ENCODE measurements around the gene CAMTA1. TPM values are rescaled to one million over a fixed set of nuclear protein-coding genes. Genes with fewer than 3 reads are reported as not detected.

CAMTA1 gene
- total RNA-seq, 3 donors from 2014 or later: 73.4 to 114 (median 82.6) TPM

DNA sequence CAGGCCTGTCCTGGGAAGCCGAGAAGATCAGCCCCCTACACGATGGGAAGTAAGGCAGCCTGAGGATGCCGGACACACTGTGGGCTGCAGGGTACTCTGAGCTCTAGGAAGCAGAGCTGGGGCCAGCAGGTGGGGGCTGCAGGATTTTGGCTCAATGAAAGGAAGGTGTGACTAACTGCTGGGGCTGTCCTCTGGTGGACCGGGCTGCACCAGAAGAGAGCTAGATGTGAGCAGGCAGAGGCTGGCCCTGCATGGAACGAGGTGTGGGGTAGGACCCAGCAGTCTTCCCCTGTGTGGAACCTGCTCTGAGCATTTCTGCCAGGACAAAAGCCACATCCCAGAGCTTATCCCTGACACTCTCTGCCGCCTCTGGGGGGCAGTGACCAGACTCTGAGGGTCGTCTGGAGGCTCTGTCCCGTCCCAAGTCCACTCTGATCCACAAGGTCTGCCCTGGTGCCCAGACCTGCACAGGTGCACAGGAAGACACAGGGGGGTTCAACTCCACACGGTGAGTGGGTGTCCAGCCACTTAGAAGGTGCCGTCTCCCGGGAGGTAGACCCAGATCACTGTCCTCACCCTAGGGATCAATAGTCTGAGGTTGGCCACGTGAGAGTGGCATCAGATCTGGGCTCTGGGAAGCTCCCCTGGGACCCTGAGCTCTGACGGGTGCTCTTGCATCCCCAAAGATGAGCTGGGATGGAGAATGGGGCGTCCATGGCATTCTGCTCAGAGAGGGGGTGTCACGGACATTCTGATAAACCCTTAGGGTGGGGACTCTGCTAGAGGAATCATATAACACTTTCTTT, 798.2 kb downstream of the CAMTA1 start:
- no peaks in the 10 kb centered on the region for H3K4me1 ChIP-seq (ENCODE audit: low read depth)
- H3K4me3 ChIP-seq: no peak overlapping the region
- DNase-seq (peak in 1 of 3 donors; percentile 32), ATAC-seq (no peak)
- intact Hi-C loops (cut with DNase I, micrococcal nuclease): no loop called here
- H3K9me3 ChIP-seq: no peaks in the 10 kb centered on the region
- TF ChIP-seq, protein P1, sequence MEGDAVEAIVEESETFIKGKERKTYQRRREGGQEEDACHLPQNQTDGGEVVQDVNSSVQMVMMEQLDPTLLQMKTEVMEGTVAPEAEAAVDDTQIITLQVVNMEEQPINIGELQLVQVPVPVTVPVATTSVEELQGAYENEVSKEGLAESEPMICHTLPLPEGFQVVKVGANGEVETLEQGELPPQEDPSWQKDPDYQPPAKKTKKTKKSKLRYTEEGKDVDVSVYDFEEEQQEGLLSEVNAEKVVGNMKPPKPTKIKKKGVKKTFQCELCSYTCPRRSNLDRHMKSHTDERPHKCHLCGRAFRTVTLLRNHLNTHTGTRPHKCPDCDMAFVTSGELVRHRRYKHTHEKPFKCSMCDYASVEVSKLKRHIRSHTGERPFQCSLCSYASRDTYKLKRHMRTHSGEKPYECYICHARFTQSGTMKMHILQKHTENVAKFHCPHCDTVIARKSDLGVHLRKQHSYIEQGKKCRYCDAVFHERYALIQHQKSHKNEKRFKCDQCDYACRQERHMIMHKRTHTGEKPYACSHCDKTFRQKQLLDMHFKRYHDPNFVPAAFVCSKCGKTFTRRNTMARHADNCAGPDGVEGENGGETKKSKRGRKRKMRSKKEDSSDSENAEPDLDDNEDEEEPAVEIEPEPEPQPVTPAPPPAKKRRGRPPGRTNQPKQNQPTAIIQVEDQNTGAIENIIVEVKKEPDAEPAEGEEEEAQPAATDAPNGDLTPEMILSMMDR (IDR thresholded peaks at IDR 0.05): no peak
- H3K36me3 ChIP-seq (ENCODE audit: low read depth): no peaks in the 10 kb centered on the region

DNA sequence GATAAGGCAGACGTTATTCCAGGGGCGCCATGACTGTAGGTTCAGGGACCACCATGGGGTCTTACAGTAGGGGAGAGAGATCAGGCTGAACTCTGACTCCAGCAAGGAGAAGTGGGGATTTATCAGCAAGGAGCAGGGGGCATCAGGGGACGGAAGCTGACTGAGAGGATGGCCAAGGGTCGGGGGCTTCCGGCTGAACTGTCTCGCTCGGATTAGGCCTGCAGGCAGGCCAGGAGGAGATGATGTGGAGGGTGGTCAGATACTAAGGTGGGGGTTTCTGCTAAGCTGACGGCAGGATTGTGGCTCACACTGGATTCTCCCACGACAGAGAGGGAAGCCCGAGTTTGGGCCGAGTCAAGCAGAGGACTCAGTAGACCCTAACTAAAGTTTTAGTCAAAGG, 798.9 kb downstream of the CAMTA1 start:
- ATAC-seq: no peak

DNA sequence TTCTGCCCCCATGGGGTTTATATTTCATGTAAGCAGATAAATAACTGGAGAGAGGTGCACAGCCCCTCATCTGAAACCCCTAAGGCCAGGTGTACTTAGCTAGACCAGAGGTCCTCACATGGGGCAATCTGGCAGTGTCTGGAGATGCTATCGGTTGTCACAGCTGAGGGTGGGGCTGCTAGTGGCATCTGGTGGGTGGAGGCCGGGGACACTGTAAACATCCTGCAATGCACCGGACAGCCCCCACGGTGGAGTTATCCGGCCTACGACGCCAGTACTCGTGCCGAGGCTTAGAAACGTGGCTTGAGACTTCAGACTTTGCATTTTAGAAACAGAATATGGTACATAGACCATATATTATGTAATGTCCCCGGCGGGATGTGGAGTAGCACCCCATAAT, 799.4 kb downstream of the CAMTA1 start:
- Histone ChIP-seq H3K9me3 (no peaks in the 10 kb centered on the region), H3K4me3 (no peak overlapping the region), H3K4me1 (ENCODE audit: low read depth) (no peaks in the 10 kb centered on the region), H3K36me3 (ENCODE audit: low read depth) (no peaks in the 10 kb centered on the region)
- no peak for ATAC-seq
- intact Hi-C loops (cut with DNase I, micrococcal nuclease): no loop called here
- peak in 1 of 3 donors; percentile 9 for DNase-seq
- TF ChIP-seq, protein P1 (IDR thresholded peaks at IDR 0.05): no peak

More for the DNA sequence above, 798.9 kb downstream of the CAMTA1 start:
- TF ChIP-seq, protein P1 (IDR thresholded peaks at IDR 0.05): no peak
- no peaks in the 10 kb centered on the region for H3K9me3 ChIP-seq
- H3K4me3 ChIP-seq: no peak overlapping the region
- DNase-seq: peak in 1 of 3 donors; percentile 17
- intact Hi-C loops (cut with DNase I, micrococcal nuclease): no loop called here
- H3K36me3 ChIP-seq (ENCODE audit: low read depth): no peaks in the 10 kb centered on the region
- no peaks in the 10 kb centered on the region for H3K4me1 ChIP-seq (ENCODE audit: low read depth)

DNA sequence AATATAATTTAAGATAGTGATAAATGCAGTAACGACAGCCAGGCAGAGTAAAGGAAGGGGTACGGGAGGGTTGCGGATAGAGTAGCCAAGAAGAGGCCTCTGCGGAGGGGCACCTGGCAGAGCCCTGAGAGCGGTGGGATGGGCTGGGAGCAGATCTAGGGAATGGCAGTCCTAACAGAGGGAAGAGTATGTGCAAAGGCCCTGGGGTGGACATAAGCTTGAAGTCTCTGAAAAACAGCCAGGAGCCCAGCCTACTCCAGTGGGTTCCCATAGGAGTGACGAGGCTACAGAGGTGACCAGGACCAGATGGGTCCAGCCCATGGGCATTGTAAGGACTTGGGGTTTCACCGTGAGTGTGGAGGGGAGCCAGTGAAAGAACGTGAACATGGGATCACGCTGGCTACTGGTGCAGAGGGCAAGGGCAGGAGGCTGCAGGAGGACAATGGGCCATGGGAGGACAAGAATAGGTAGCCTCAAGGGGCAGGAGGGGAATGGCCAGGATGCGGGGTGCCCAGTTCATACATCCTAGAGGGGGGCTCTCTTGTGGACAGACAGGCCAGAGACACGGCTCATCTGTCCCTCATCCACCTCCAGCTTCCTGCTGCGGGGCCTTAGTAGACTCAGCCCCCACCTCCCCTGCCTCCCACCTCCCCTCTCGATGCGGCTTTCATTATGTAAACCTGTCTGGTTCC, 800.1 kb downstream of the CAMTA1 start:
- TF ChIP-seq, protein P1 (IDR thresholded peaks at IDR 0.05): no peak
- no peak overlapping the region for H3K4me3 ChIP-seq
- H3K4me1 ChIP-seq (ENCODE audit: low read depth): no peaks in the 10 kb centered on the region
- no peaks in the 10 kb centered on the region for H3K36me3 ChIP-seq (ENCODE audit: low read depth)
- H3K9me3 ChIP-seq: no peaks in the 10 kb centered on the region
- ATAC-seq (no peak), DNase-seq (peak in 1 of 3 donors; percentile 17)
- intact Hi-C loops (cut with DNase I, micrococcal nuclease): no loop called here

DNA sequence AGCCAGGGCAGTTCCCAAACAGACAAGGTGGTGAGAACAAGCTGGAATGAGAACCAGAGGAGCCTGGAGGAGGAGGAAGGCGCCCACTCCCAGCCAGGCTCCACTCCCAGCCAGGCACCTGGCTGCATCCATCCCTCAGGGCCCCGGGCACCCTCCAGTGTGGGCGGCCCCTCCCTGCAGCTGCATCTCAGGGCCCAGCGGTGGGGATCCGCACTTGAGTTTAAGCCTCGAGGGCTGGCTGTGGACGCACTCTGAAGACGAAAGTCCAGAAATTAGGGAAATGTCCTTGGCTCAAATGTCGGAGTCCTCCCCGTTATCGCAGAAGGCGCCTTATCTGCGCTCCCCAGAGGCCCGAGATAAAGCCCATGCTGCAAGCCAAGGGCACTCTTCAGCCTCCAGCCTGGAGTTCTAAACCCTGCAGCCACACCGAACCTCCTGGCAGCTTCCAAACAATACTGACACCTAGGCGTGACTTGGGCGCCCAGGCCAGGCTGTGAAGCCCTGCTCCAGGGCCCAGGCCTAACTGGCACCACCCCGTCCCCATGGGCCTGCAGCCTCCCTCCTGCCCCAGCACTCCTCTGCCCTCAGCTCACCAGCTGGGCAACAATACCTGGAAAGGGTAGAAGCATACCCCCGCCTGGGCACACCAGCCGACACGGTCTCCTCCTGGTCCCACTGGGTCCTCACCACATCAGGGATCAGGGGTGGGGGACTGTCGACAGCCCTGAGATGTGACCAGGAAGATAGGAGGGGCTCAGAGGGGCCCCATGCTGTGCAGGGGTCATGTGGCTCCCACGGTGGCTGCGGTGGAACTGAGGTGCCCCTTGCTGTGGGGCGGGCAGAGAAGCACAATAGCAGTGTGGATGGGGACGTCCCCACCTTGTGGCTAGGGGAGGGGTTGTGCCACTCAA, 801.0 kb downstream of the CAMTA1 start:
- DNase-seq (peak in 1 of 3 donors; percentile 34), ATAC-seq (no peak)
- Histone ChIP-seq H3K36me3 (ENCODE audit: low read depth) (no peaks in the 10 kb centered on the region), H3K9me3 (no peaks in the 10 kb centered on the region), H3K4me3 (no peak overlapping the region), H3K4me1 (ENCODE audit: low read depth) (no peaks in the 10 kb centered on the region)
- intact Hi-C loops (cut with DNase I, micrococcal nuclease): no loop called here
- TF ChIP-seq, protein P1 (IDR thresholded peaks at IDR 0.05): no peak

Data from mucosa of descending colon (tissue), 3 donors.